ENCODE results near the gene CASKIN1. TPM values are rescaled to one million over a fixed set of nuclear protein-coding genes. Genes with fewer than 3 reads are reported as not detected.

Gene CASKIN1
- total RNA-seq, 1 experiment from 2014 or later, result 7.9 TPM

GRCh38 chr16:2213817-2214718, 17.7 kb upstream of the CASKIN1 start:
- Histone ChIP-seq H3K79me1 (ENCODE audit: insufficient read depth, low read depth, low read length, poor library complexity, severe bottlenecking) (peaks cover 6% of the 10 kb centered on the region), H2BK12ac (ENCODE audit: insufficient read length, low read depth, low read length) (no peak overlapping the region), H3K27ac (ENCODE audit: insufficient read length, low read depth, low read length) (no peak overlapping the region), H2AFZ (ENCODE audit: low read length) (no peak overlapping the region), H4K5ac (ENCODE audit: insufficient read length, low read depth, low read length) (no peak overlapping the region), H3K79me2 (ENCODE audit: insufficient read depth, low read length) (peaks cover 6% of the 10 kb centered on the region; the same call in 1 of the 2 replicates), H3K18ac (ENCODE audit: insufficient read length, low read depth, low read length) (no peak overlapping the region), H3K23ac (ENCODE audit: insufficient read length, low read depth, low read length) (no peak overlapping the region), H4K20me1 (ENCODE audit: control insufficient read depth, insufficient read depth, insufficient read length) (no peaks in the 10 kb centered on the region), H2BK20ac (ENCODE audit: low read depth, low read length, poor library complexity, severe bottlenecking) (no peak overlapping the region), H3K27me3 (ENCODE audit: insufficient read depth, low read length) (no peaks in the 10 kb centered on the region), H4K91ac (ENCODE audit: insufficient read length, low read depth, low read length) (no peak overlapping the region), H2BK15ac (ENCODE audit: low read depth, low read length) (no peak overlapping the region), H3K4ac (ENCODE audit: low read depth, low read length) (no peak overlapping the region), H2BK5ac (ENCODE audit: insufficient read length, low read length) (no peak overlapping the region), H2AK5ac (ENCODE audit: insufficient read length, low read length) (no peak overlapping the region), H4K8ac (replicated peaks; ENCODE audit: insufficient read length, low read depth, low read length) (no peak overlapping the region), H3K14ac (ENCODE audit: insufficient read depth, low read length) (0 out of 2 replicates have a peak overlapping the region, but pooled peaks have one; percentile 79), H3K4me1 (ENCODE audit: insufficient read depth, low read length) (no peaks in the 10 kb centered on the region), H3K4me2 (ENCODE audit: insufficient read depth, insufficient read length, low read length) (peak overlapping the region; percentile 75), H3K56ac (ENCODE audit: insufficient read length, low read depth, low read length) (no peak overlapping the region), H3K9ac (ENCODE audit: extremely low read depth, insufficient read length, low read length) (peak overlapping the region; percentile 83), H3T11ph (ENCODE audit: low read length) (no peak overlapping the region), H3K9me3 (ENCODE audit: control insufficient read depth, low read depth, low read length) (no peaks in the 10 kb centered on the region), H3K23me2 (ENCODE audit: insufficient read length, low read depth, low read length, poor library complexity, severe bottlenecking) (peaks cover 8% of the 10 kb centered on the region), H2BK120ac (ENCODE audit: low read depth, low read length, poor library complexity, severe bottlenecking) (no peak overlapping the region)
- H3K4me1 Mint-ChIP-seq, result peaks cover 13 to 18% of the 10 kb centered on the region in 2 experiments
- peak overlapping the region; percentile 77 to 86 for H3K4me3 Mint-ChIP-seq
- no peaks in the 10 kb centered on the region for H3K27me3 Mint-ChIP-seq (ENCODE audit: low read depth)
- no CpG with 5 or more reads among the region's 98 CpGs for WGBS (ENCODE audit: extremely low coverage, insufficient read length, low lambda C conversion rate)
- 0 out of 7 replicates have a peak overlapping the region, but pooled peaks of 2 of the 3 experiments have one; percentile 13 to 31 for H3K27ac Mint-ChIP-seq
- no peaks in the 10 kb centered on the region for H3K9me3 Mint-ChIP-seq
- no peak for DNase-seq
- peaks cover 9 to 25% (median 19%) of the 10 kb centered on the region in 3 experiments; a peak in 6 of 7 replicates for H3K36me3 Mint-ChIP-seq (ENCODE audit: insufficient read depth in 1 of 3, low read depth in 3 of 3)
- TF ChIP-seq CTCF (conservative IDR thresholded peaks at IDR 0.05), result 0 out of 3 replicates have a peak, but pooled peaks have one; percentile 9

Data from H9 (cell line).